GM19438 (cell line): ENCODE measurements around the gene KLK10.

Source experiments
- ATAC-seq: cut with Tn5 transposase; IDR thresholded peaks from one replicate; pipeline ENCODE4 v1.9.1; 2021; ENCODE audit warnings: low read depth; ENCODE audit not compliant: unreplicated experiment

Gene KLK10

DNA sequence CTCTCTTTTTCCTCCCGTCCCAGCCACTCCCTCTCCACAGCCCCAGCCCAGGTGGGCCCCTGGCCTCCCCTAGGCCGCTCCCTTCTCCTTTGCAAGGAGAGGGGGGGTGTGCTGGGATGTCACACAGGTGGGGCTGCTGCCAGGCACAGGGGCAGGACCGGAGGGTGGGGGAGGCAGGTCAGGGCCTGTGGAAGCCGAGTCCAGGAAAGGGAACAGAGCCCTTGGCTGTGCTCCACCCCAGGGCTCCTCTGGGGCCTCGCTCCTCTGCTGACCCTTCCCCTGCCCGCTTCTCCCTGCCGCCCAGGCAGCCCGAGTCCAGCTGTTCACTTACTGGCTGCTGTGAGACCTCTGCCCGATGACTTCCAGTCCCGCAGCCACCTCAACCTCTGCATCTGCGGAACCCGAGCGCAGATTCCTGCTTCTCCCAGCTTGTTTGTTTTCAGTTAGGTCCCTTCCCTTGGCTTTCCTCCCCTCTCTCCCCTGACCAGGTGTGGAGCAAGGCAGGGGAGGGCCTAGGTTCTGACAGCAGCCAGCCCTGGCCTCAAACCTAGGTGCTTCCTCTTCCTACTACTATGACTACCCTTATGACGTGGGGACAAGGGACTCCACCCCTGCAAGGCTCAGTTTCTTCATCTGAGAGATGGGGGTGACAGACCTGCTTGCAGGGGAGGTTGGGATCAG lies 7.8 kb upstream of the KLK10 start:
- no peak for ATAC-seq

DNA sequence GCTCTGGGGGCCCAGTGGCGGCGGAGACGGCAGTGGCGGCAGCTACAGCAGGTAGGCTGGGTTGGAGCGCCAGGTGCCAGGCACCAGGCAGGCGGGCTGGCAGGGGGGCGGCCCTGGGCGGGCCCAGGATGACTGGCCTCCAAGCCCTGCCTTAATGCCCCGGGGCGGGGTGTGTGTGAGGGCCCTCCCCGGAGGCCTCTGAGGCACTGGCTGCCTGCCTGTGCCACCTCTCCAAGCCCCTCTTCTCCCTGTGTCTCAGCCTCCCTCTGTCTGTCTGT lies 7.0 kb upstream of the KLK10 start, which contains the start of gene KLK11:
Gene KLK11, minus strand, starts transcription at position 63 of the 278 bp plus-strand sequence. CDS start 985 bp downstream, outside the sequence.
- no peak for ATAC-seq

DNA sequence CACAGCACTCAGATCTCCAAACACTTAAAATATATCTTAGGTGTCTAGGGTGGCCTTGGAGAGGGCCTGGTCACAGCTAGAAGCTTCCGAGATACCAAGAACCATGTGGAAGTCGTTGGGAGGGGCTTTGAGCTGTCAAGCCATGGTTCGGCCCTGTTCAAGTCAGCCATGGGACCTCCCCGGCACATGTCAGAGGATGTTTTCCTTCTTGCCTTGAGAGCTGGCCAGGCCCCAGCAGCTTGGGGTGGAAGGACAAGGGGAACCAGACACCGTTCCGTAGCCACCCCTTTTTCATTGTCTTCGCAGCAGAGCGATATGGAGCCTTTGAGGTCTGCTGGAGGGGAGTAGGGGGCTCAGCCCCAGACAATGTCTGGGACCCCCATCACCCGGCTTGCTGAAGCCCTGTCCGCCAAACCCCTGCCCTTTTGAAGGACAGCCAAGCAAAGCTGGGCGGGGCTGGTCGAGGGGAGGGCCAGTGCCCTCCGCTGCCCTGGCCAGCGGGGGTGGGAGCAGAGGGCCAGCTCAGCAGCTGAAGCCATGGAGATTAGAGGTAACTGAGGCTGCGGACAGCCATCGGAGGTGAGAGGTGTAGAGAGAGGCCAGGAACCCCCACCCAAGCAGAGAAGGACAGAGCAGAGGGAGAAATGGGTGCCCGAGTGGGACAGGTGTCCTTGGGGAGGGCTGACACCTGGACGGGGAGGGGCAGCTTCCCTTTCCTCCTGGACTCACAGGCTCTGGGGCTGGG lies 6.5 kb upstream of the KLK10 start:
- ATAC-seq: no peak

DNA sequence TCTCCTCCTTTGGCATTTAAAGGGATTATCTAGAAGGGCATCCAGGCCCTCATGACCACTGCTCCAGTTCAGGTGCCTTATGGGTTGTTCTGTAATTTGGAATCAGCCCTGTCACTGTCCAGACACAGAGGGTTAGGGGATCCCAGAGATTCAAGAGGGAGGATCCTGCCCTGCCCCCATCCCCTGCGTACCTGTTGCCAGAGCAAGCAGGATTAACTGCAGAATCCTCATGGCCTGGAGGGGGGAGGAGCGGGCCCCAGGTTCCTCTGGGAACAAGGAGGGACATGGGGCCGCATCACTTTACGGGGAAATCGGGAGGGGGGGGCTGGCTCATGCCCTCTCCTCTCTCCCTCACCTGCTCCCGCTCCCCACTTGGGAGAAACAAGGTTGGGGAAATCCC lies 5.9 kb upstream of the KLK10 start:
- ATAC-seq: no peak

DNA sequence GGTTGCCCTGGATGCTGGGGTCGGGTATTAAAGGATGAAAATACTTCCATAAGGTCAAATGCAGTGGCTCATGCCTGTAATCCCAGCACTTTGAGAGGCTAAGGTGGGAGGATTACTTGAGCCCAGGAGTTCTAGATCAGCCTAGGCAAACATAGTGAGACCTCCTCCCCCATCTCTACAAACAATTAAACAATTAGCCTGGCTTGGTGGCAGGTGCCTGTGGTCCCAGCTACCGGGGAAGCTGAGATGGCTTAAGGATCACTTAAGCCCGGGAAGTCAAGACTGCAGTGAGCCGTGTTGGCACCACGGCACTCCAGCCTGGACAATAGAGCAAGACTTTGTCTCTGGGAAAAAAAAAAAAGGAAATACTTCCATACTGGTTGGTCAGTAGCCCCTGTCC lies 5.4 kb upstream of the KLK10 start:
- no peak for ATAC-seq

DNA sequence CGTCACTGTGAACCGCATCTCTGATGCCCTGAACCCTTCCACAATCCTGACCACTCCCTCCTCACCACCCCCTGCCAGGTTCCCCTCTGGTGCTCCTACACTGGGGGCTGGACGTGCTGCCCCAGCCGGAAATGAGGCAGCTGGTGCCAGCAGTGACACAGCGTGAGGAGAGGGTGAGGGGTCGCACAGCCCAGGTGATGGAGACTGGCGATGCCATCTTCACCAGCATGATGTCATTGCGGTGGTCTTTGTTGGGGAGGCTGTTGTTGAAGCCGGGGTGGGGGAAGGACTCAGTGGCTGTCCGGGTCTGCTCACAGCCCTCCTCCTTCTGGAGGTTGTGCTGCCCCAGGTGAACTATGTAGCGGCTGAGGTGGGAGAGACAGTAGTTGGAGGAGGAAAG lies 4.4 kb upstream of the KLK10 start:
- ATAC-seq: no peak

DNA sequence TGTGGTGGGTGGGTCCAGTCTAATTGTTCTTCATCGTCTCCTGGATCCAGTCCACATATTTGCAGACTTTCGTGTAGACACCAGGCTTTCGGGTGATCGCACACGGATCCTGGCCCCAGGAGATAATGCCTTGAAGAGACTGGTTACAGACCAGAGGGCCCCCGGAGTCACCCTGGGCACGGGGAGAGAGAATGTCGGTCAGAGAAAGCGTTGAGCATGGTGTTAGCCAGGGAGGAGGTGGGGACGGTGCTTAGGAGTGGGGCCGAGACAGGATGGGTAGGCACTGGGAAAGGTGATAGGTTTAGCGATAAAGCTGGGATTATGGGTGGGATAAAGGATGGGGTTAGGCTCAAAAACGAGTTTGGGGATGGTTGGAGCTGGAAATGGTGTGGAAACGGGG lies 3.0 kb upstream of the KLK10 start:
- ATAC-seq: no peak

DNA sequence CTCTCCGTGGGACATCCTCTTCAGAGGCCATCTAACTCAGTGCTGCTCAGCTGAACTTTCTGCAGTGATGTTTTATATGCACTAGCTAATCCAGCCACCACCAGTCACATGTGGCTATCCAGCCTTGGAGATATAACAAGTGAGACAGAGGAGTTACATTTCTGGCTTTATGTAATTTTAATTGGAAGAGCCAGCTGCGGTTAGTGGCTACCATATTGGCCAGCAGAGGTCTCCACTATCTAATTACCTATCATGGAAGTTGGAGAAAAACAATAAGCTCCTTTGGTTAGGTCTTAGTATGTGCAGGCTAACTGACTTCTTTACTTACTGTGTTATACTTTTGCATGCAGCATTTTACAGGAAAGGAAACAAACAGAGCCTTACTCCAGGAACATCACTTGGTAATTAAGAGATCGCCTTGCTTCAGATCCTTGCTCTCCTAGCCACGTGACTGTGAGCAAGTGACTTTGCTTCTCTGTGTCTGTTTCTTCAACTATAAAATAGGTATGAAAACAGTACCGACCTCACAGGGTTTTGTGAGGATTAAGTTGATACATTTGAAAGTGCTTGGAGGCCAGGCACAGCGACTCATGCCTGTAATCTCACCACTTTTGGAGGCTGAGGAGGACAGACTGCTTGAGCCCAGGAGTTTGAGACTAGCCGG lies 1.6 kb upstream of the KLK10 start:
- ATAC-seq: no peak

DNA sequence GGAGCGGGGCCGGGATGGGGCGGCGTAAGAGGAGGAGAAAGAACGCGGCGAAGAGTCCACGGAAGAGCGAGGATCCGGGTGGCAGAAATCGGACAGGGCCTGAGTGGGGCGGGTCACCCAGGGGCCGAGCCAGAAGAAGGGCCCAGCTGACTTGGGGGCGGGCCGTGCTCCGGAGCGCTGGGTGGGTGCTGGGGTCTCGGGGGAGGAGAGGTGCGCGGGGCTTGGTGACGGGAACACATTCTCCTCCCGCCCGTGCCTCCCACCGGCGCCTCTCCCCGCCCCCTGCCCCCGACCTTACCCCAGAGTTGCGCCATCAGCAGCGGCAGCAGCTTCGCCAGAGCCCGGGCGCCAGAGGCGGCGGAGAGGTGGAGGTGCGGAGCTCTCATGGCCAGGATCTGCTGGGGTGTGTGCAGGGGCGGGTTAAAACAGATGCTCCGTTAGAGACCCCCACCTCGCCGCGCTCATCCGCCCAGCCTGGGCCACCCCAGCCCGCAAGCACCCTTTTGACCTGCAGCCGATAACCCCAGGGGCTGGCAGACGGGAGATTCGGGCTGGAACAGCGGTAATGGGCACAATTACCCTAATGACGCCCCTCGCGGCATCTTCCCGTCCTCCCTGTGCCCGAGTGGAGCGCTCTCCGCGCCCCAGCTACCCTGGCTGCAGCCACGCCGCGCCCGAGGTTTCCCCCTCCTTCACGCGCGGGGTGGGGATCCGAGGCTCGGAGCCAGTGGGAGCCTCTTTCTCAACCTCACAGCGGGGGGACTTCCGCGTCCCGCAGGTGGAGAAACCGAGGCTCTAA lies 565 bp downstream of the KLK10 start:
- ATAC-seq: no peak

DNA sequence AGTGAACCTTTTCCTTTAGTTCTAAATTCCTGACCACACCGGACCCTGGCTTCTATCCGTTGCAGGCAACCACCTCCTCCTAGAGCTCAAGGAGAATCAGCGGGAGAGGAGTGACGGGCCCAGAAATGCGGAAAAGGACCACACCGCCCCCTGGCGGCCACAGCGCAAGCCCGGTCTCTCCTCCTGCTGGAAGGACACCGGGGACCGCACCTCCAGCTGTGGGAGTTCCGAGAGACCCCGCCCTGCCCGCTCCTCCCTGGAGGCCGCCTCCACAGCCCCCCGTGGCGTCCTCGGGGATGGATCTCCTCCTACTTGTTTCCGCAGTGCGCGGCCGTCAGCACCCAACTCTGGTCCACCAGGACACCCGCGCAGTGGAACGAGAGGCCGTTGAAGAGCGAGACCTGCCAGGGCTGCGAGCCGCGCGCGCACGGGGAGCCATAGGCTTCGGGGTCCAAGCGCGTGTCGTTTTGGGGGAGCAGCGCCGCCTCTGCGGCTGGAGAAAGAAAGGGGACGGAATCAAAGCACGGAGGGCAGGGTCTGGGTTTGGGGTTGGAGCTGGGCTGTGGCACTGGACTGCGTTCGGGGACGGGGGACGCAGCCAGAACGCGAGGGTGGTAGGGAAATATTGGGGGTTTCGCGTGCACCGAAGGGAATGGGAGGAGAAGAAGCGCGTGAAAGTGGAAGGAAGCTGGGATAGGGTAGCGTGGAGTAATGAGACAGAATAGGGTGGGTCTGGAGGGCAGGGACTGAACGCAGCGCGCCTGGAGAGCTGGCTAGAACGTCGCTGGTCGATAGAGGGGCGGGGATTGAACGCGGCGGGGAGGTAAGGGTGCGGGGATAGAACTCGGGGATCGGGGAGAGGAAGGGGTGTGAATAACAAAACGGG lies 2.5 kb downstream of the KLK10 start:
- ATAC-seq: no peak

DNA sequence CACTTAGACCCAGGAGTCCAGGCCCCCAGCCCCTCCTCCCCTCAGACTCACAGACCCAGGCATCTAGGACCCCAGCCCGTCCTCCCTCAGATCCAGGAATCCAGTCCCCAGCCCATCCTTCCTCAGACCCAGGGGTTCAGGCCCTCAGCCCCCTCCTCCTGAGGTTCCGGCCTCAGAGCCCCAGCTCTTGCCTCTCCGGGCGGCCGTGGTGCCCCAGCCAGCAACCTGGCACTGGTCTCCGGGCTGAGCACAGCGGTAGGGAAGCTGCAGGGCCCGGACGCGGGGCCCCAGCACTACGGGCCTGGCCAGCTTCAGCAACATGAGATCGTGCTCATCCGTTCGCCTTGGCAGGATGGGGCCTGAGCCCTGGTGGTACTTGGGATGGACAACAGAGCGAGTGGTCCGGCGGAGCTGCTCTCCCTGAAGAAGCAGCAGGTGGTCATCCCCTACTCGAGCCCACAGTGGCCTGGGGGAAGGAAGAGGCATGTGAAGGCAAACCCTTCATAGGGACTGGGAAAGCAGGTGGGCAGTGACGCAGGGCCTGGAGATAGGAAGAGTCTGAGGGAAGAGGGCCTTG lies 3.7 kb downstream of the KLK10 start:
- ATAC-seq: no peak

DNA sequence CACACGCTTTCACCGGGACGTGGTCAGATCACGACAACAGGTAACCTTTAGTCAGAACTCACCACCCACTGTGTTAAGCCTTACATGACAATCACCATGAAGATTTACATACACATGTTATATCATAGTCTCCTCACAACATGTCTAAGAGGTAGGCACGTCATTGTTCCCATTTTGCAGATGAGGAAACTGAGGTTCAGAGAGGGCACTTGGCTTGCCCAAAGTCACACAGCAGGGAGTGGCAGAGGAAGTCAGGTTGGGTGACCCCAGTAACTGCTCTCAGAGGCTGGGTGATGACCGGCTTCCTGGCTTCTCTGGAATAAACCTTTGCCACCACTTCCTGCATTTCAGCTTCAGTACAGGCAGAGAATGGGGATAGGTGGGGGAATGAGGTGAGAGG lies 5.3 kb downstream of the KLK10 start:
- no peak for ATAC-seq

DNA sequence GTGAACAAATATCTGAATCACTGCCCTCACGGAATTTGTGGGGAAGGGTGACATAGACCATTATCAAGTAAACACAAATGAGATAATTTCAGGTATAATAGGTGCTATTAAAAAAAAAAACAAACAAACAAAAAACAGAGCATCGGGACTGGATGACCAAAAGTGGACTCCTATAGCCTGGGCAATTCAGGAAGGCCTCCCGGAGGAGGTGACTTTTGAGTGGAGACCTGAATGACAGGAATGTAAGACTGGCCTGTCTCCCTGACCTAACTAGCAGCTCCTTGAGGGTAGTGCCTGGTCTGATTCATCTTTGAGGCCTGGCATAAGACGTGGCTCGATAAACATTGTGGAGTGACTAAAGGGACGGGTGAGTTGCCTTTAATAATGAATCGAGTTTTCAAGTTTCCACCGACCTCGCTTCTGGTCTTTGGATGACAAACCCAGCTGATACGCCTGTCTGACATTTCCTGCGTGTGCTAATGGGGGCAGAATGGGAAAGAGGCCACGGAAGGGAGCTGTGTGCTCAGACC lies 6.8 kb downstream of the KLK10 start:
- ATAC-seq: no peak

DNA sequence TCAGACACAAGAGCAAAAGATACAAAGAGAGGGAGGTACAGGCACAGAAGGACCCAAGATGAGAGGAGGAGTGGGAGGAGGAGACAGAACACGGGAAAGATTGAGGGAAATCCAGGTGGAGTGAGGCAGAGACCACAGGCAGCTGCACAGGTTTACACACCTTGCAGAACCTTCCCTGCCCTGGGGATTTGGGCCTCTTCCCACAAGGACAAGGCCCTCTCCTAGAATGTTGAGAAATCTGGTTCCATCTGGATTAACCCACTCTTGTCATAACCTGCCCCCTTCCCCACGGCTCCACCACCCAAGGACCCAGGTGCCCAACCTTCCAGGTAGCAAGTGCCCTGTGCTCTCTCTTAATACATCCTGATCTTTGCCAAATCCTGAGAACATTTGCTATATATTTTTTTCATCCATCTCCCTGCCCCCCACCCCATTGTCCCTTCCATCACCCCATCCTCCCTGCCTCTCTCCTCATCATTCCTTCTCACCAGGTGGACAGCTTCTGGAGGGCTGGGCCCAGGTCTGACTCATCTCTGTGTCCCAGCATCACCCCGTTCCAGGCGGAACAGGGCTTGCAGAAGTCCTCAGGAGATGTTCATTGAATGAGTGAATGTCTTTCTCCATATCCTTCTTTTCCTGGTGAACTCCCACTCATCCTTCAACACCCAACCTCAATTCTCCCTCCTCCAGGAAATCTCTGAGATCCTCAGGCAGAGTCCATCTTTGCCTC lies 9.3 kb downstream of the KLK10 start:
- ATAC-seq: no peak

DNA sequence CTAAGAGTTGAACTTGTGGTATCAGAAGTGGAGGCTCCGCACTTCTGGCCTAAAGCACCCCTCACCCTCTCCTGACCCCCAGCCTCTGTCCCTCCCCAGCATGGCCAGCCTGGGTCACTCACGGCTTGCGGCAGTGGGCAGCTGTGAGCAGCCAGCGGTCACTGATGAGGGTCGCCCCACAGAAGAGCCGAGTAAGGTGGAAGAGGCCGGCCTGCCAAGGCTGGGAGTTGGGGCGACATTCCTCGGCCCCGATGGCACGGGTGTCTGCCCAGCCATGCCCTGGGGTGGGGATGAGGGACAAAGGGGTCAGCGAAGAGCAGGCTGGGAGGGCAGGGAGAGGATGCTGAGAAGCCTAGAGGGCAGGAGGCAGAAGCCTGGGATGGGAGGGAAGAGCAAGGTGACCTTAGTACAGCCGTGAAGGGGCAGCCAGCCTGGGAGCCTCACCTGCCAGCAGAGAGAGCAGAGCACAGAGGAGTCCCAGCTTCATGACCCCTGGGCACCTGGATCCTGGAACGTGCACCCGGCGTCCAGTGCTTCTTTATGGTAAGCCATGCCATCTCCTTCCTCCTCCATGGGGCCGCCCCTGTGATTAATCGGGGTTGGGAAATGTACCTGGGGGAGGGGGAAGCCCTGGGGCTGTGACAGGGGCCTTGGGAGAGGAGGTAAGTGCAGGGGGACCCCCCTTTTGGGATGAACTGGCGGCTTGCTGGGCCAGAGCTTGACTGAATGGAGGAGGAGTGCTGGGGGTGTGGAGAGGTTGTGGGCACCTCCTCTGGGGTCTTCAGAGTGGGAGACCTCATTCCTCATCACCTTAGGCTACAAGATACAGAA lies 10.2 kb downstream of the KLK10 start:
- no peak for ATAC-seq

DNA sequence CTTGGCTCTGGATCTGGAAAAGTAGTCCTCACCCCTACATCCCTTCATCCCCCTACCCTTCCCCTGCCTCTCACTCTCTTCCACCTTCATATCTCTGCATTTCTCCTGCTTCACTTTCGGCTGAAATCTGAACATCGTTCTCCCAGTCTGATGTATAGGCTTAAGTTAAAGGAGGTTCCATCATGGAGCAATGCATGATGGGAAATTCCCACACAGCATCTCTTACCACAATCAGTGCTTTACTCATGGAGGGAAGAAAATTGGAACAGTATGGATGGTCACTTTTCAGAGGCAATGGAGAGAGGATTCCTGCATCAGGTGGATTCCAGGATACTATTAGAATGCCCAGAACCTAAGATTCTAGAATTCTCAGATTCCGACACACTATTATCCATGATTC lies 12.0 kb downstream of the KLK10 start:
- no peak for ATAC-seq

DNA sequence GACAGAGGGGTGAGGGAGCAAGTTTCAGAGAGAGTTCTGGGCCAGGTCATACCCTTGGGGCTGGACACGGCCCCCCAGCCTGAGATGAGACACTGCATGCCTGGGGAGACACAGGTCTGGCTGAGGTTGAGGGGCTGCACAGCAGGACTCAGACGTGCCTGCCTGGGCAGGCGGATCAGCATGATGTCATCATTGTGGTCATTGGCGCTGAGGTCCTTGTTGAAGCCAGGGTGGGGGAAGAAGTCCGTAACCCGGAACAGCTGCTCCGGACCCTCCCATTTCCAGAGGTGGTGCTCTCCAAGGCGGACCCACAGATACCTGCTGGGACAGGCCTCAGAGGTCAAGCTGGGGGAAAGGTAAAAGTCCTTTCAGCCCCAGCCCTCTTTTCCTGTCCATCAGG lies 13.1 kb downstream of the KLK10 start:
- no peak for ATAC-seq

DNA sequence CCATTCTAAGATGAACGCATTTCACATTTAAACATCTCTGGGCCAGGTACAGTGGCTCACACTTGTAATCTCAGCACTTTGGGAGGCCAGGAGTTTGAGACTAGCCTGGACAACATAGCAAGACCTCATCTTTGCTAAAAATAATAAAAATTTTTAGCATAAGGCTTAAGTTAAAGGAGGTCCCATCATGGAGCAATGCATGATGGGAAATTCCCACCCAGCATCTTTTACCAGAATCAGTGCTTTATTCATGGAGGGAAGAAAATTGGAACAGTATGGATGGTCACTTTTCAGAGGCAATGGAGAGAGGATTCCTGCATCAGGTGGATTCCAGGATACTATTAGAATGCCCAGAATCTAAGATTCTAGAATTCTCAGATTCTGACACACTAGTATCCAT lies 14.3 kb downstream of the KLK10 start:
- ATAC-seq: no peak
